Activated CD4-positive, alpha-beta T cell treated with anti-CD3 and anti-CD28 coated beads for 48 hours (primary cell): ENCODE data around the gene EMILIN3.
"Not testable (repeated sequence)": the region's sequence is repeated elsewhere in the genome, so short reads cannot be mapped to it uniquely, and the experiment has no call there.

Experiments
- DNase-seq: peaks from one replicate; pipeline ENCODE4 v3.0.0-alpha.2; 2020

Gene EMILIN3

GRCh38 chr20:41316602-41317545 is 49.7 kb downstream of the EMILIN3 start:
- peak; percentile 85 for DNase-seq

- DNase-seq = no peak
These were observed 50.6 kb downstream of the EMILIN3 start for GRCh38 chr20:41316051-41316450.

- no peak for DNase-seq
These were observed 52.2 kb downstream of the EMILIN3 start for GRCh38 chr20:41314386-41314785.

- not testable (repeated sequence) for DNase-seq
These were observed 54.6 kb downstream of the EMILIN3 start for GRCh38 chr20:41312009-41312408.
